GM19455 (cell line): ENCODE results near the gene KIRREL1.

Experiments used
- ATAC-seq: cut with Tn5 transposase; IDR thresholded peaks from one replicate; pipeline ENCODE4 v1.9.1; 2021; ENCODE audit not compliant: unreplicated experiment

The KIRREL1 gene

GRCh38 chr1:157971769-157972168 lies 21.7 kb upstream of the KIRREL1 start:
- no peak for ATAC-seq

GRCh38 chr1:157975228-157975950 lies 18.1 kb upstream of the KIRREL1 start:
- ATAC-seq = no peak

GRCh38 chr1:157976888-157977287 lies 16.6 kb upstream of the KIRREL1 start:
- no peak for ATAC-seq

- no peak for ATAC-seq
These were observed 14.7 kb upstream of the KIRREL1 start for GRCh38 chr1:157978586-157979403.

GRCh38 chr1:157982136-157982535 lies 11.3 kb upstream of the KIRREL1 start:
- ATAC-seq = no peak

GRCh38 chr1:157983787-157984186 lies 9.7 kb upstream of the KIRREL1 start:
- ATAC-seq = no peak

- ATAC-seq = no peak
These were observed 9.0 kb upstream of the KIRREL1 start for GRCh38 chr1:157984469-157984868.

GRCh38 chr1:157985473-157985872 lies 8.0 kb upstream of the KIRREL1 start:
- ATAC-seq = no peak

- ATAC-seq = no peak
These were observed 5.4 kb upstream of the KIRREL1 start for GRCh38 chr1:157988002-157988401.

- no peak for ATAC-seq
These were observed 1.2 kb upstream of the KIRREL1 start for GRCh38 chr1:157992031-157992832.

- no peak for ATAC-seq
These were observed 655 bp upstream of the KIRREL1 start for GRCh38 chr1:157992833-157993146.

GRCh38 chr1:157993918-157994605 lies 617 bp downstream of the KIRREL1 start:
- ATAC-seq = no peak

GRCh38 chr1:157994704-157995582 lies 1.5 kb downstream of the KIRREL1 start:
- ATAC-seq = no peak

- ATAC-seq = no peak
These were observed 2.2 kb downstream of the KIRREL1 start for GRCh38 chr1:157995583-157996169.

- no peak for ATAC-seq
These were observed 3.0 kb downstream of the KIRREL1 start for GRCh38 chr1:157996433-157996832.

- no peak for ATAC-seq
These were observed 7.1 kb downstream of the KIRREL1 start for GRCh38 chr1:158000507-158000906.

GRCh38 chr1:158002022-158002630 lies 8.7 kb downstream of the KIRREL1 start:
- ATAC-seq = no peak

- no peak for ATAC-seq
These were observed 9.4 kb downstream of the KIRREL1 start for GRCh38 chr1:158002631-158003405.

GRCh38 chr1:158003406-158003800 lies 10.0 kb downstream of the KIRREL1 start:
- no peak for ATAC-seq
